HFF-Myc (cell line): ENCODE measurements around the gene ARMS2.

Experiments used
- DNase-seq: peaks from one replicate; pipeline ENCODE4 v3.0.0-alpha.2; 2011; ENCODE audit warnings: low read depth; ENCODE audit errors: extremely low read depth
- H3K4me3 ChIP-seq: replicated peaks from 2 replicates; pipeline ENCODE4 v1.5.1; 2011; ENCODE audit warnings: low read depth, mild to moderate bottlenecking, control low read depth, low read length
- TF ChIP-seq, protein P1 (sequence below): IDR thresholded peaks from 2 replicates; pipeline ENCODE4 v1.5.1; 2012; ENCODE audit warnings: mild to moderate bottlenecking, low read depth, low read length, control low read depth; ENCODE audit errors: missing control alignments

ARMS2 gene

DNA sequence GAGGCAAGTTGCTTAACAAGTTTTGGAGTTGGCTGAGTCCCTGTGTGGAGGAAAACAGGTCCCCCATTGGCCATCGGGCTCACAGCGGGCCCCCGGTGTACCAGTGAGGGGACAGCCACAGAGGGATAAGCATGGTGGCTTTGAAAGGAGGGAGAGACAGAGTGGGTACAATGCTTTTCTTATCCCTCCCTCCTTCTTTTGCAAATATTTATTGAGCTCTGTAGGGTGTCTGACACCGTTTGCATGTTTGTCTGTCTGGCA is 9.7 kb downstream of the ARMS2 start:
- TF ChIP-seq, protein P1, sequence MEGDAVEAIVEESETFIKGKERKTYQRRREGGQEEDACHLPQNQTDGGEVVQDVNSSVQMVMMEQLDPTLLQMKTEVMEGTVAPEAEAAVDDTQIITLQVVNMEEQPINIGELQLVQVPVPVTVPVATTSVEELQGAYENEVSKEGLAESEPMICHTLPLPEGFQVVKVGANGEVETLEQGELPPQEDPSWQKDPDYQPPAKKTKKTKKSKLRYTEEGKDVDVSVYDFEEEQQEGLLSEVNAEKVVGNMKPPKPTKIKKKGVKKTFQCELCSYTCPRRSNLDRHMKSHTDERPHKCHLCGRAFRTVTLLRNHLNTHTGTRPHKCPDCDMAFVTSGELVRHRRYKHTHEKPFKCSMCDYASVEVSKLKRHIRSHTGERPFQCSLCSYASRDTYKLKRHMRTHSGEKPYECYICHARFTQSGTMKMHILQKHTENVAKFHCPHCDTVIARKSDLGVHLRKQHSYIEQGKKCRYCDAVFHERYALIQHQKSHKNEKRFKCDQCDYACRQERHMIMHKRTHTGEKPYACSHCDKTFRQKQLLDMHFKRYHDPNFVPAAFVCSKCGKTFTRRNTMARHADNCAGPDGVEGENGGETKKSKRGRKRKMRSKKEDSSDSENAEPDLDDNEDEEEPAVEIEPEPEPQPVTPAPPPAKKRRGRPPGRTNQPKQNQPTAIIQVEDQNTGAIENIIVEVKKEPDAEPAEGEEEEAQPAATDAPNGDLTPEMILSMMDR, result no peak
- H3K4me3 ChIP-seq, result no peak overlapping the region
- DNase-seq, result no peak

DNA sequence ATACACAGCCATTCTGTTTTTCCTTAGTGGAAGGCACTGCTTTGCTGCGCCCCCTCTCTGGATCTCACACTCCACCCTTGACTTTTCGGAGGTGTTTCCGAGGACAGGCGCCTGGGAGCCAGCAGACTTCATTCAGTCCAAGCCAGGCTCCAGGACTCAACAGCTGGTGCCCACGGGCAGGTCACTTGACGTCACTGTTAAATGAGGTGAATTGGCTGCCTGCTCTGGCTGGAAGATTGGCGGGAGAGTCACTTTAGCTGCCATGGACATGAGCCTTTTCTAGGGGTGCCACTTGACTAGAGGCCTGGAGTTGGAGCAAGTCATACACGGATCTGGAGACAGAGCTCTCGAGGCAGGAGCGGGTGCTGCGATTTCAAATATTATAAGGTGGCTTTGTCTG is 10.1 kb downstream of the ARMS2 start:
- TF ChIP-seq, protein P1, result no peak
- H3K4me3 ChIP-seq, result no peak overlapping the region
- no peak for DNase-seq

DNA sequence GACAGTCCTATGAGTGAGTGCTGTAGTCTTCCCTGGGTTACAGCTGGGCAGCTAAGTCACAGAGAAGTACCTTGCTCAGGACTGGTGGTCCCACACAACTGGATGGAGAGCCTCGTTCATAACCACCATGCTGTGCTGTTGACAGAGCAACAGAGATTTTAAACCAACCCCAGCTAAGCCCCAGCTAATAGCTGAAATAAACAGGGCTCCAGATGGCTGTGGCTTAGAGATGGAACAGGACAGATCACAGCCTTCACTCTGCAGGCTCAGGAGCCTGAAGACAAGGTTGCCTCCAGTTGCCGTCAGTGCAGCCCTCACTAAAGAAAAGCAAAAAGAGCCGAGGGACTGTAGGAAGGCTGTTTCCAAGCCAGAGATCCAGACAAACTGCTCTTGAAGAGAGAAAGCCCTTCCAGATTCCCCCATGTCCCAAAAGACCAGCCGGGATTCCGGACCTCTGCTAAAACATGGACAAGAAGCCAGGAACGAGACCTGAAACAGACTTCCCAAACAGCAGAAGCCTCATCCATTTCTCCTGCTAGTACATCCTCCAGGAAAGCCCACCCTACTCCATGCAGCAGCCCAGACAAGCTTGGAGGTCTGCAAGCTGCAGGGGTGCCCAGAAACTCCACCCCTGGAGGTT is 11.1 kb downstream of the ARMS2 start:
- TF ChIP-seq, protein P1, result no peak
- H3K4me3 ChIP-seq, result no peak overlapping the region
- DNase-seq, result no peak

DNA sequence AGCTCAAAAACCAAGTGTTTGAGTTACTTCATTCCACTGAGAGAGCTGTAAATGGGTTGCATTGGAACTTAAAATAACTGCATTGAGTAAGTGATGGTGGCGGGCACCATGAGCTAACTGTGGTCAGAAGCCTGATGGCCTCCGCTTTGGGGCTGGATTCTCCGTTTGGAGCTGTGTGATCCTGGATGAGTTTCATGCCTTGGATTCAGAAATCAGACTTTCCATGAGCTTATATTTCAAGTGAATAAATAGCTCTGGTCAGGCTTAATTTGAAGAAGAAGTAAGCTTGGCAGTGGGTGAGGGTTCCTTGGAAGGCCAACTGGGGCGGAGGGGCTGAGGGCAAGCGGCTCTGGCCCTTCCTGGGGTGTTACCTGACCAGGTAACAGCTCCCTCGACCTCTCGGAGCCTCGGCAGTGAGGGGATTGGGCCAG is 12.5 kb downstream of the ARMS2 start:
- no peak for DNase-seq
- TF ChIP-seq, protein P1, result no peak
- no peak overlapping the region for H3K4me3 ChIP-seq

DNA sequence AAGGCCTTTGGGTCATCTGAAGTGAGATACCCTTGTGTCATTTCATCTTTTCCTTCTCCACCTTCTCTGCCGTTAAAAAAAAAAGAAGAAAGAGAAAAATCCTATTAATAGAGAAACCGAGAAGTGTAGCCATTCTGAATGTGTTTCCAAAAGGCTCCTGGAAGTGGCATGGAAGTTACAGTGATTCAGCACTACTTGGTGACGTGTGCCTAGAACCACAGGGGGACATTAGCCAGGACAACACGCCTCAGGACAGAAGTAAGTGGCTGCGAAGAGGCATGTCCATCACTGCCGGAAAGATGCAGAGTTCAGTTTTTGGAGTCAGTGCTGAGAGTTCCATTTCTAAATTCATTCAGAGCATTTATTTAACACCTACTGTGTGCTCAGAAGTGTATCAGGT is 13.2 kb downstream of the ARMS2 start:
- no peak overlapping the region for H3K4me3 ChIP-seq
- no peak for DNase-seq
- TF ChIP-seq, protein P1, result no peak

DNA sequence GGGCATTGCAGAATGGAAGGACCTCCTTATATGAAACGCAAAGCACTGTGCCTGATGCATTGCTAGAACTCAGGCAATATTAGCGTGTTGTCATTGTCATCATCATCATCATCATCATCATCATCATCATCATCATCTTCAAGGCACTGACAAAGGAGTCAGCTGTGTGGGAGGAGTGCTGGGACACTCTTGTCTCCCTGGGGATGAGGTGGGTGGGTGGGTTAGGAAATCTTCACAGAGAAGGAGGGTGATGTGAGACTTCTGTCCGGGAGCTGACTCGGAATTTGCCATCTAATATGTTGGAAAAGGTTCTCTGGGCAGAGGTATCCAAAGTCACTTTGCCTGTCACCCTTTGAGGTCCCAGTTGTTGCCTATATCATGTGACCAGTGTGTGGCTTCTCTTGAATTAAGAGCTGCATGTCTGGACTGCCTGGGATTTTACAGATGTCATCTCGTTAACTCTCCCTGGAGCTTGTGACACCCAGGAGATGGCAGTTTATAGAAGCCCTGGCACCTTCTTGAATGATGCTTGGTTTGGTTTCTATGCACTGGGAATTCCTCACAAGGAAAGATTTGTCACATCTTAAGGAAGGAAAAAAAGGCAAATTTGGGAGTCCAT is 14.0 kb downstream of the ARMS2 start:
- H3K4me3 ChIP-seq, result no peak overlapping the region
- TF ChIP-seq, protein P1, result no peak
- no peak for DNase-seq
